IMR-90 (cell line): ENCODE measurements around the gene FUS. TPM values are rescaled to one million over a fixed set of nuclear protein-coding genes. Genes with fewer than 3 reads are reported as not detected.
A peak's percentile ranks its signal among the peaks of the same experiment; 100 is the strongest.

Experiments
- ATAC-seq: fragments of 200-7000 bp; cut with Tn5 transposase; 2 replicates; pipeline ENCODE4 v1.9.1; 2020; ENCODE audit warnings: low read depth, mild to moderate bottlenecking, moderate library complexity
- BruUV-seq: library from RNA; stranded (reverse); fragments of 400-500 nt; replicated peaks from 2 replicates; lab custom pipeline; 2021; lab: Mats Ljungman, UMichigan
- CTCF ChIA-PET: fragments of 300-600 bp; formaldehyde crosslinking; extraction: SDS; loops from one replicate; lab custom pipeline; 2021; ENCODE audit warnings: antibody characterized with exemption; lab: Yijun Ruan, JAX
- POLR2A ChIA-PET: fragments of 300-600 bp; sonication (Branson Sonifier 250); formaldehyde crosslinking; loops from one replicate; lab custom pipeline; 2022; ENCODE audit warnings: antibody characterized with exemption; ENCODE audit not compliant: unreplicated experiment; lab: Charles Lee
- DNase-seq: peaks from one replicate; pipeline ENCODE4 v3.0.0; 2013
- H2AFZ ChIP-seq: replicated peaks from 2 replicates; pipeline ENCODE3; 2013; ENCODE audit warnings: low read length, mild to moderate bottlenecking; ENCODE audit not compliant: poor library complexity
- H2AK5ac ChIP-seq: 2 replicates; pipeline ENCODE4 v1.6.1; 2013; ENCODE audit warnings: low read depth, low read length, inconsistent platforms
- H2AK9ac ChIP-seq: replicated peaks from 2 replicates; pipeline ENCODE3; 2013; ENCODE audit warnings: mild to moderate bottlenecking, low read depth, low read length, moderate library complexity; ENCODE audit not compliant: poor library complexity
- H2BK120ac ChIP-seq: 2 replicates; pipeline ENCODE4 v1.6.1; 2013; ENCODE audit warnings: low read depth, low read length, inconsistent platforms
- H2BK15ac ChIP-seq: 3 replicates; pipeline ENCODE4 v1.6.1; 2013; ENCODE audit warnings: low read depth, low read length, inconsistent platforms
- H2BK20ac ChIP-seq: 2 replicates; pipeline ENCODE4 v1.6.1; 2013; ENCODE audit warnings: low read depth, mild to moderate bottlenecking, inconsistent platforms, low read length, moderate library complexity
- H2BK5ac ChIP-seq: 2 replicates; pipeline ENCODE4 v1.6.1; 2013; ENCODE audit warnings: mild to moderate bottlenecking, low read depth, low read length, inconsistent platforms; ENCODE audit not compliant: poor library complexity, severe bottlenecking
- H3K14ac ChIP-seq: replicated peaks from 2 replicates; pipeline ENCODE4 v1.6.1; 2013; ENCODE audit warnings: low read depth, low read length, inconsistent platforms
- H3K18ac ChIP-seq: 2 replicates; pipeline ENCODE4 v1.6.1; 2013; ENCODE audit warnings: low read depth, low read length, control low read depth
- H3K23ac ChIP-seq: 2 replicates; pipeline ENCODE4 v1.6.1; 2013; ENCODE audit warnings: low read depth, low read length, inconsistent platforms
- H3K27ac ChIP-seq: 2 replicates; pipeline ENCODE4 v1.5.1; 2013; ENCODE audit warnings: mild to moderate bottlenecking, control low read depth, low read length; ENCODE audit not compliant: insufficient read depth
- H3K27me3 ChIP-seq: 2 replicates; pipeline ENCODE4 v1.6.1; 2013; ENCODE audit warnings: low read length; ENCODE audit not compliant: control insufficient read depth, insufficient read depth
- H3K36me3 ChIP-seq: 2 replicates; pipeline ENCODE4 v1.6.1; 2013; ENCODE audit warnings: low read length, mixed read lengths; ENCODE audit not compliant: control insufficient read depth, insufficient read depth
- H3K4ac ChIP-seq: 2 replicates; pipeline ENCODE4 v1.6.1; 2013; ENCODE audit warnings: low read depth, low read length, inconsistent platforms
- H3K4me1 ChIP-seq: 2 replicates; pipeline ENCODE4 v1.6.1; 2013; ENCODE audit warnings: low read length, mixed read lengths; ENCODE audit not compliant: control insufficient read depth, insufficient read depth
- H3K4me2 ChIP-seq: 2 replicates; pipeline ENCODE4 v1.6.1; 2013; ENCODE audit warnings: low read depth, mild to moderate bottlenecking, control low read depth, low read length, moderate library complexity
- H3K4me3 ChIP-seq: 2 replicates; pipeline ENCODE4 v1.5.1; 2013; ENCODE audit warnings: low read depth, mild to moderate bottlenecking, control low read depth, low read length, moderate library complexity; ENCODE audit not compliant: insufficient read depth
- H3K56ac ChIP-seq: 2 replicates; pipeline ENCODE4 v1.6.1; 2013; ENCODE audit warnings: low read length, inconsistent platforms; ENCODE audit not compliant: insufficient read depth; ENCODE audit errors: extremely low read depth
- H3K79me1 ChIP-seq, 2 experiments: 2 replicates each; pipeline ENCODE4 v1.6.1; 2013; ENCODE audit warnings: low read length in 2 of 2, inconsistent platforms in 1 of 2, low read depth in 1 of 2
- H3K9ac ChIP-seq: 2 replicates; pipeline ENCODE4 v1.6.1; 2013; ENCODE audit warnings: low read depth, low read length, control low read depth
- H3K9me1 ChIP-seq: 2 replicates; pipeline ENCODE4 v1.6.1; 2013; ENCODE audit warnings: low read length, inconsistent platforms; ENCODE audit not compliant: insufficient read depth
- H3K9me3 ChIP-seq: 2 replicates; pipeline ENCODE4 v1.6.1; 2013; ENCODE audit warnings: low read length; ENCODE audit not compliant: control insufficient read depth, insufficient read depth
- H4K20me1 ChIP-seq: 2 replicates; pipeline ENCODE4 v1.6.1; 2013; ENCODE audit warnings: low read length, inconsistent platforms; ENCODE audit not compliant: insufficient read depth
- H4K5ac ChIP-seq: 2 replicates; pipeline ENCODE4 v1.6.1; 2013; ENCODE audit warnings: mild to moderate bottlenecking, low read depth, low read length, control low read depth
- H4K8ac ChIP-seq, 2 experiments: 2 replicates each; pipeline ENCODE4 v1.6.1; 2013; ENCODE audit warnings: low read depth in 2 of 2, low read length in 2 of 2, control low read depth in 1 of 2, inconsistent platforms in 1 of 2
- H4K91ac ChIP-seq: 2 replicates; pipeline ENCODE4 v1.6.1; 2013; ENCODE audit warnings: low read depth, low read length, inconsistent platforms; ENCODE audit not compliant: insufficient read depth
- NFE2L2 ChIP-seq: fragments of 150-350 bp; IDR thresholded peaks from 2 replicates; pipeline ENCODE4 v1.6.1; 2016; ENCODE audit warnings: low read depth, mild to moderate bottlenecking, low read length
- RAD21 ChIP-seq: IDR thresholded peaks from 2 replicates; pipeline ENCODE4 v1.6.1; 2012; ENCODE audit warnings: low read length, improper control_type of control experiment
- WGBS, 2 experiments: methylation state at CpG; one replicate each; pipeline versions ENCODE4 v1.1.5 to v1.1.7; 2013; ENCODE audit warnings: missing lambda C conversion rate in 2 of 2; ENCODE audit not compliant: insufficient read length in 1 of 2; ENCODE audit errors: extremely low coverage in 2 of 2; 5-methylcytosine and 5-hydroxymethylcytosine counted together
- dilution Hi-C: fragments of 300-500 bp; cut with HindIII; formaldehyde crosslinking; loops from one replicate; pipeline ENCODE4 v1.14.3; 2018; ENCODE audit warnings: low sequenced_read_pairs; ENCODE audit not compliant: unreplicated experiment
- in situ Hi-C: fragments of 300-500 bp; cut with MboI; formaldehyde crosslinking; loops from 3 replicates; pipeline ENCODE4 v1.14.3; 2019; ENCODE audit warnings: low sequenced_read_pairs, inconsistent platforms, mixed read lengths
- intact Hi-C: fragments of 100-400 bp; cut with micrococcal nuclease; formaldehyde crosslinking; loops from 2 replicates; pipeline ENCODE4 v1.10.0; 2022
- polyA plus RNA-seq, 3 experiments: library from polyadenylated mRNA; depleted of rRNA; stranded (reverse); fragments of >200 nt; gene quantifications; 2 replicates each; pipeline ENCODE4 v1.2.3, GENCODE V29; 2012; ENCODE audit warnings: low replicate concordance in 1 of 3
- total RNA-seq: library from RNA; depleted of rRNA; stranded (reverse); fragments of >200 nt; gene quantifications from 2 replicates; pipeline ENCODE4 v1.2.3, GENCODE V29; 2012

The FUS gene
- total and polyA plus RNA-seq, 2 of the 4 experiments (the other 2 are of a cell fraction), result 42.8 to 340 TPM

DNA sequence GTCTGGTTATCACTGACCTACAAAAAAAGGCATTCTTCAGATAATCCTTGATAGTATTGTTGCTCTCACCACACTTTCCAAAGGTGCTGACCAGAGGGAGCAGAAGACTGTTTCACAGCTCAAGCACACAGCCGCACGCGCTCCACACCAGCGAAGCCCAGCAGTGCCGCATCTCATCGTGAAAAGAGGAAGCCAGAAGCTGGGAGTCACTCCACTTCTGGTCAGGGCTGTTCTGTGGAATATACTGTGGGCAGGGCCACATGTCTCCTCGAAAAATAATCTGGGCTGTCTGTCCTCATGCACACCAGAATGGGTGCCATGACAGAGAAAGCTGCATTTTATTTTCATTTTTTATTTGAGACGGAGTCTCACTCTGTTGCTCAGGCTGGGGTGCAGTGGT lies 22.8 kb upstream of the FUS start:
- TF ChIP-seq RAD21 (no peak), NFE2L2 (no peak)
- no peak overlapping the region for H3K23ac ChIP-seq
- H3K79me1 ChIP-seq, result no peaks in the 10 kb centered on the region
- H2AK9ac ChIP-seq, result no peak overlapping the region
- BruUV-seq, result no TSS peak
- POLR2A ChIA-PET, result no interaction called here
- H3K4me3 ChIP-seq, result no peak overlapping the region
- no peak overlapping the region for H2BK120ac ChIP-seq
- WGBS, 2 experiments, result 46% methylated on average over 3 of the region's 8 CpGs; no CpG with 5 or more reads in 1 of the 2 experiments
- no peak overlapping the region for H3K4me2 ChIP-seq
- H3K27me3 ChIP-seq, result peaks cover 2% of the 10 kb centered on the region
- no peaks in the 10 kb centered on the region for H3K4me1 ChIP-seq
- DNase-seq (no peak), ATAC-seq (no peak)
- no peak overlapping the region for H2BK5ac ChIP-seq
- H2AK5ac ChIP-seq, result no peak overlapping the region
- no peak overlapping the region for H2BK15ac ChIP-seq
- no peaks in the 10 kb centered on the region for H4K20me1 ChIP-seq
- no peak overlapping the region for H3K4ac ChIP-seq
- CTCF ChIA-PET, result interaction anchor here (0.7 to 2.9 kb wide), 2 partner anchors 11 to 15 kb away, joined by 4 to 13 read pairs; no protein-coding TSS in a partner anchor
- no peak overlapping the region for H3K14ac ChIP-seq
- H3K18ac ChIP-seq, result no peak overlapping the region
- dilution Hi-C loops (no loop called here), intact Hi-C loops (no loop called here), in situ Hi-C loops (no loop called here)
- H4K91ac ChIP-seq, result no peak overlapping the region
- peak overlapping the region; percentile 16 for H2AFZ ChIP-seq
- no peak overlapping the region for H4K8ac ChIP-seq
- no peaks in the 10 kb centered on the region for H3K9me1 ChIP-seq
- no peak overlapping the region for H2BK20ac ChIP-seq
- no peak overlapping the region for H3K56ac ChIP-seq
- no peak overlapping the region for H3K9ac ChIP-seq
- H3K9me3 ChIP-seq, result no peaks in the 10 kb centered on the region
- no peak overlapping the region for H3K27ac ChIP-seq
- H3K36me3 ChIP-seq, result no peaks in the 10 kb centered on the region
- no peak overlapping the region for H4K5ac ChIP-seq
